Activated CD4-positive, alpha-beta T cell treated with anti-CD3 and anti-CD28 coated beads for 4 hours (primary cell): Measurements from ENCODE around the gene RPS6KA5.
"Not testable (repeated sequence)": the region's sequence is repeated elsewhere in the genome, so short reads cannot be mapped to it uniquely, and the experiment has no call there.

Source experiments
- DNase-seq, 2 donors: peaks; one replicate each; pipeline ENCODE4 v3.0.0-alpha.2; 2020

Gene RPS6KA5

GRCh38 chr14:90981636-90982035 is 78.8 kb downstream of the RPS6KA5 start:
- no peak for DNase-seq

GRCh38 chr14:90980636-90981035 is 79.8 kb downstream of the RPS6KA5 start:
- not testable (repeated sequence) for DNase-seq

GRCh38 chr14:90979515-90979914 is 80.9 kb downstream of the RPS6KA5 start:
- DNase-seq = no peak

- DNase-seq = no peak
These were observed 84.3 kb downstream of the RPS6KA5 start for GRCh38 chr14:90976101-90976500.

- no peak for DNase-seq
These were observed 88.8 kb downstream of the RPS6KA5 start for GRCh38 chr14:90971687-90972086.

- no peak for DNase-seq
These were observed 90.3 kb downstream of the RPS6KA5 start for GRCh38 chr14:90970167-90970600.

GRCh38 chr14:90969531-90970166 is 90.8 kb downstream of the RPS6KA5 start:
- DNase-seq = no peak

GRCh38 chr14:90968025-90968424 is 92.4 kb downstream of the RPS6KA5 start:
- no peak for DNase-seq

- no peak for DNase-seq
These were observed 93.9 kb downstream of the RPS6KA5 start for GRCh38 chr14:90966493-90966892.

GRCh38 chr14:90965765-90966164 is 94.7 kb downstream of the RPS6KA5 start:
- no peak for DNase-seq

- no peak for DNase-seq
These were observed 97.1 kb downstream of the RPS6KA5 start for GRCh38 chr14:90963343-90963742.

GRCh38 chr14:90962505-90963109 is 97.8 kb downstream of the RPS6KA5 start:
- DNase-seq = no peak

- no peak for DNase-seq
These were observed 99.6 kb downstream of the RPS6KA5 start for GRCh38 chr14:90960818-90961217.

- DNase-seq = no peak
These were observed 101.1 kb downstream of the RPS6KA5 start for GRCh38 chr14:90959344-90959743.

- DNase-seq = no peak
These were observed 104.2 kb downstream of the RPS6KA5 start for GRCh38 chr14:90956273-90956672.

GRCh38 chr14:90953643-90954042 is 106.8 kb downstream of the RPS6KA5 start:
- not testable (repeated sequence) for DNase-seq

- no peak for DNase-seq
These were observed 117.1 kb downstream of the RPS6KA5 start for GRCh38 chr14:90943367-90943766.

- no peak for DNase-seq
These were observed 117.9 kb downstream of the RPS6KA5 start for GRCh38 chr14:90942511-90942910.

GRCh38 chr14:90941706-90942105 is 118.7 kb downstream of the RPS6KA5 start:
- DNase-seq = no peak

- no peak for DNase-seq
These were observed 120.0 kb downstream of the RPS6KA5 start for GRCh38 chr14:90940318-90940962.

- DNase-seq = not testable (repeated sequence)
These were observed 121.1 kb downstream of the RPS6KA5 start for GRCh38 chr14:90939252-90939795.

- DNase-seq = no peak
These were observed 121.8 kb downstream of the RPS6KA5 start for GRCh38 chr14:90938615-90939014.

GRCh38 chr14:90936757-90937440 is 123.5 kb downstream of the RPS6KA5 start:
- no peak for DNase-seq
